Peyer's patch (tissue), 4 donors: Measurements from ENCODE around the gene PCGF2.

Experiments used
- POLR2A ChIP-seq, 2 donors: fragments of 450-650 bp; IDR thresholded peaks; one replicate each; pipeline ENCODE4 v1.5.1; 2017; ENCODE audit warnings: antibody characterized with exemption in 2 of 2, mild to moderate bottlenecking in 2 of 2, moderate library complexity in 2 of 2
- TF ChIP-seq, protein P1 (sequence below), 6 experiments: fragments of 450-650 bp in 4 of 6; fragments of 200-600 bp in 2 of 6; sonication (generic) in 1 of 6; IDR thresholded peaks; one replicate each; pipeline ENCODE4 v1.5.1; 2017 to 2019; ENCODE audit warnings: antibody characterized with exemption in 6 of 6, mild to moderate bottlenecking in 3 of 6, moderate library complexity in 1 of 6

DNA sequence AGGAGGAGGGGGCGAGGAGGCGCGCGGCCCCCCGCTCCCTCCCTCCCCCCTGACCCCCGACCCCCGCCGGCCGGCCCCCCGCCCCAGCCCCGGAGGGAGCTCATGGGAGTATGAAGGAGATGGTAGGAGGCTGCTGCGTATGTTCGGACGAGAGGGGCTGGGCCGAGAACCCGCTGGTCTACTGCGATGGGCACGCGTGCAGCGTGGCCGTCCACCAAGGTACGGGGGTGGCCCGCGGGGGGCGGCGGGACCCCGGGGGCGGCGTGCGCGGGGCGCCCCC is 42.7 kb downstream of the PCGF2 start:
- TF ChIP-seq, protein P1, sequence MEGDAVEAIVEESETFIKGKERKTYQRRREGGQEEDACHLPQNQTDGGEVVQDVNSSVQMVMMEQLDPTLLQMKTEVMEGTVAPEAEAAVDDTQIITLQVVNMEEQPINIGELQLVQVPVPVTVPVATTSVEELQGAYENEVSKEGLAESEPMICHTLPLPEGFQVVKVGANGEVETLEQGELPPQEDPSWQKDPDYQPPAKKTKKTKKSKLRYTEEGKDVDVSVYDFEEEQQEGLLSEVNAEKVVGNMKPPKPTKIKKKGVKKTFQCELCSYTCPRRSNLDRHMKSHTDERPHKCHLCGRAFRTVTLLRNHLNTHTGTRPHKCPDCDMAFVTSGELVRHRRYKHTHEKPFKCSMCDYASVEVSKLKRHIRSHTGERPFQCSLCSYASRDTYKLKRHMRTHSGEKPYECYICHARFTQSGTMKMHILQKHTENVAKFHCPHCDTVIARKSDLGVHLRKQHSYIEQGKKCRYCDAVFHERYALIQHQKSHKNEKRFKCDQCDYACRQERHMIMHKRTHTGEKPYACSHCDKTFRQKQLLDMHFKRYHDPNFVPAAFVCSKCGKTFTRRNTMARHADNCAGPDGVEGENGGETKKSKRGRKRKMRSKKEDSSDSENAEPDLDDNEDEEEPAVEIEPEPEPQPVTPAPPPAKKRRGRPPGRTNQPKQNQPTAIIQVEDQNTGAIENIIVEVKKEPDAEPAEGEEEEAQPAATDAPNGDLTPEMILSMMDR (IDR thresholded peaks at IDR 0.05) = no peak
- no peak for TF ChIP-seq POLR2A (IDR thresholded peaks at IDR 0.05)
